Measurements from ENCODE around the gene IMPACT. TPM values are rescaled to one million over a fixed set of nuclear protein-coding genes. Genes with fewer than 3 reads are reported as not detected.

Gene IMPACT
- total RNA-seq, 1 experiment from 2014 or later = 36.2 TPM

DNA sequence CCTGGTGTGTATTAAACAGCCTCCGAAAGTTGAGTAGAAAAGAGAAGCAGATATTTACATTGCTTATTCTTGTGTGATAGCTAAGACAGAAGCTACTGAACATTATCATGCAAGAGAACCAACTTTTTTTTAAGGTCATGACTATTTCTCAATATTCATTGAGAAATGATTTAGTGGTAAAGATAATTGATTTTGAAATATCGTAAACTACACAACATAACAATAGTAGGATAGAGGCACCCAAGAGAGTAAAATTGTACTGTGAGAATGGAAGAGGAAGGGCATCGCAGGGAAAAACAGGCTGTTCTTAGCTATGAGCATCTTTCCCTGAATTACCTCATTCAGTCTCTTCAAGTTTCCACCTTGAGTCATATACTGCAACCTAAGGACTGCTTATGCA, 59.2 kb downstream of the IMPACT start:
- H3K9me3 ChIP-seq (ENCODE audit: control insufficient read depth, insufficient read depth, low read depth, low read length) = no peaks in the 10 kb centered on the region
- TF ChIP-seq, protein P1, sequence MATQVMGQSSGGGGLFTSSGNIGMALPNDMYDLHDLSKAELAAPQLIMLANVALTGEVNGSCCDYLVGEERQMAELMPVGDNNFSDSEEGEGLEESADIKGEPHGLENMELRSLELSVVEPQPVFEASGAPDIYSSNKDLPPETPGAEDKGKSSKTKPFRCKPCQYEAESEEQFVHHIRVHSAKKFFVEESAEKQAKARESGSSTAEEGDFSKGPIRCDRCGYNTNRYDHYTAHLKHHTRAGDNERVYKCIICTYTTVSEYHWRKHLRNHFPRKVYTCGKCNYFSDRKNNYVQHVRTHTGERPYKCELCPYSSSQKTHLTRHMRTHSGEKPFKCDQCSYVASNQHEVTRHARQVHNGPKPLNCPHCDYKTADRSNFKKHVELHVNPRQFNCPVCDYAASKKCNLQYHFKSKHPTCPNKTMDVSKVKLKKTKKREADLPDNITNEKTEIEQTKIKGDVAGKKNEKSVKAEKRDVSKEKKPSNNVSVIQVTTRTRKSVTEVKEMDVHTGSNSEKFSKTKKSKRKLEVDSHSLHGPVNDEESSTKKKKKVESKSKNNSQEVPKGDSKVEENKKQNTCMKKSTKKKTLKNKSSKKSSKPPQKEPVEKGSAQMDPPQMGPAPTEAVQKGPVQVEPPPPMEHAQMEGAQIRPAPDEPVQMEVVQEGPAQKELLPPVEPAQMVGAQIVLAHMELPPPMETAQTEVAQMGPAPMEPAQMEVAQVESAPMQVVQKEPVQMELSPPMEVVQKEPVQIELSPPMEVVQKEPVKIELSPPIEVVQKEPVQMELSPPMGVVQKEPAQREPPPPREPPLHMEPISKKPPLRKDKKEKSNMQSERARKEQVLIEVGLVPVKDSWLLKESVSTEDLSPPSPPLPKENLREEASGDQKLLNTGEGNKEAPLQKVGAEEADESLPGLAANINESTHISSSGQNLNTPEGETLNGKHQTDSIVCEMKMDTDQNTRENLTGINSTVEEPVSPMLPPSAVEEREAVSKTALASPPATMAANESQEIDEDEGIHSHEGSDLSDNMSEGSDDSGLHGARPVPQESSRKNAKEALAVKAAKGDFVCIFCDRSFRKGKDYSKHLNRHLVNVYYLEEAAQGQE (IDR thresholded peaks at IDR 0.05; ENCODE audit: insufficient read depth in 1 of 2, low read depth in 2 of 2, low read length in 1 of 2) = no peak
- TF ChIP-seq SIN3A (IDR thresholded peaks at IDR 0.05; ENCODE audit: borderline replicate concordance, insufficient read depth, low read depth, low read length) = no peak
- no peak for TF ChIP-seq POLR2AphosphoS5 (IDR thresholded peaks at IDR 0.05; ENCODE audit: low read depth, low read length)
- no peak for TF ChIP-seq TCF7L2 (IDR thresholded peaks at IDR 0.05; ENCODE audit: low read depth, low read length)
- TF ChIP-seq, protein P2, sequence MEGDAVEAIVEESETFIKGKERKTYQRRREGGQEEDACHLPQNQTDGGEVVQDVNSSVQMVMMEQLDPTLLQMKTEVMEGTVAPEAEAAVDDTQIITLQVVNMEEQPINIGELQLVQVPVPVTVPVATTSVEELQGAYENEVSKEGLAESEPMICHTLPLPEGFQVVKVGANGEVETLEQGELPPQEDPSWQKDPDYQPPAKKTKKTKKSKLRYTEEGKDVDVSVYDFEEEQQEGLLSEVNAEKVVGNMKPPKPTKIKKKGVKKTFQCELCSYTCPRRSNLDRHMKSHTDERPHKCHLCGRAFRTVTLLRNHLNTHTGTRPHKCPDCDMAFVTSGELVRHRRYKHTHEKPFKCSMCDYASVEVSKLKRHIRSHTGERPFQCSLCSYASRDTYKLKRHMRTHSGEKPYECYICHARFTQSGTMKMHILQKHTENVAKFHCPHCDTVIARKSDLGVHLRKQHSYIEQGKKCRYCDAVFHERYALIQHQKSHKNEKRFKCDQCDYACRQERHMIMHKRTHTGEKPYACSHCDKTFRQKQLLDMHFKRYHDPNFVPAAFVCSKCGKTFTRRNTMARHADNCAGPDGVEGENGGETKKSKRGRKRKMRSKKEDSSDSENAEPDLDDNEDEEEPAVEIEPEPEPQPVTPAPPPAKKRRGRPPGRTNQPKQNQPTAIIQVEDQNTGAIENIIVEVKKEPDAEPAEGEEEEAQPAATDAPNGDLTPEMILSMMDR (IDR thresholded peaks at IDR 0.05) = no peak
- H3K27me3 ChIP-seq (ENCODE audit: control insufficient read depth, insufficient read depth, low read length) = peaks cover 5% of the 10 kb centered on the region; the same call in 1 of the 2 replicates
- no peak for ATAC-seq
- H3K4me3 ChIP-seq (ENCODE audit: low read depth in 2 of 2, low read length in 2 of 2) = no peak overlapping the region
- in situ Hi-C loops (cut with HindIII; ENCODE audit: low pct_unique_long_range_greater_than_20kb, low sequenced_read_pairs) = no loop called here
- ChIA-PET POLR2A (interaction anchor here (0.6 kb wide), 1 partner anchor 347 kb away, joined by 4 read pairs; the partner anchor contains the start of gene CABYR), CTCF (interaction anchor here (0.8 kb wide), 1 partner anchor 76 kb away, joined by 4 read pairs; no protein-coding TSS in a partner anchor)
- H3K27ac ChIP-seq (ENCODE audit: low read length) = no peak overlapping the region
- DNase-seq (ENCODE audit: low read depth, low spot score) = no peak
- no peaks in the 10 kb centered on the region for H3K36me3 ChIP-seq (ENCODE audit: control insufficient read depth, insufficient read depth, low read length)
- BruUV-seq (replicated peaks) = no TSS peak
- no peaks in the 10 kb centered on the region for H3K4me1 ChIP-seq (ENCODE audit: control insufficient read depth, insufficient read depth, low read length)
- intact Hi-C loops (cut with micrococcal nuclease; ENCODE audit: unreplicated experiment) = no loop called here

DNA sequence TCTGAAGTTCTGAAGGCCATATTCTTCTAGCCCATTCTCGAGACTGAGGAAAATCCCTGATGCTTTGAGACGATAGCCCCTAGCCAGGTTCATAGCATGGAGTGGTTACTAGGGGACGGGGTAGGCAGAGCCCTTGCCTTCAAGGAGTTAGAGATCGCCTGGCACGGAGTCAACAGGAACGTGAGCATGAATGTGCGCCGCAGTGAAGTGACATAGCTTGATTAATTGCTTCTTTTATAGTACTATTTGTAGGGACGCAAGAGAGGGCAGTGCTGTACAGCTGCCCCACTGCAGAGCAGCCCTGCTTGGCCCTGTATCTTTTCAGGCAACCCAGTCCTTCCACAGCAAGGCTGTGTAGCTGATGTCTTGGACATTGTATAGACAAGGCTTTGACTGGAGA, 60.2 kb downstream of the IMPACT start:
- no TSS peak for BruUV-seq (replicated peaks)
- no peak overlapping the region for H3K27ac ChIP-seq (ENCODE audit: low read length)
- no peak for DNase-seq (ENCODE audit: low read depth, low spot score)
- peaks cover 5% of the 10 kb centered on the region; the same call in 1 of the 2 replicates for H3K27me3 ChIP-seq (ENCODE audit: control insufficient read depth, insufficient read depth, low read length)
- TF ChIP-seq, protein P1 (IDR thresholded peaks at IDR 0.05; ENCODE audit: insufficient read depth in 1 of 2, low read depth in 2 of 2, low read length in 1 of 2) = no peak
- no peak for TF ChIP-seq SIN3A (IDR thresholded peaks at IDR 0.05; ENCODE audit: borderline replicate concordance, insufficient read depth, low read depth, low read length)
- TF ChIP-seq TCF7L2 (IDR thresholded peaks at IDR 0.05; ENCODE audit: low read depth, low read length) = no peak
- TF ChIP-seq, protein P2 (IDR thresholded peaks at IDR 0.05) = no peak
- no peak for TF ChIP-seq POLR2AphosphoS5 (IDR thresholded peaks at IDR 0.05; ENCODE audit: low read depth, low read length)
- ChIA-PET POLR2A (no interaction called here), CTCF (no interaction called here)
- no peak for ATAC-seq
- no peak overlapping the region for H3K4me3 ChIP-seq (ENCODE audit: low read depth in 2 of 2, low read length in 2 of 2)
- H3K4me1 ChIP-seq (ENCODE audit: control insufficient read depth, insufficient read depth, low read length) = no peaks in the 10 kb centered on the region
- H3K9me3 ChIP-seq (ENCODE audit: control insufficient read depth, insufficient read depth, low read depth, low read length) = no peaks in the 10 kb centered on the region
- intact Hi-C loops (cut with micrococcal nuclease; ENCODE audit: unreplicated experiment) = no loop called here
- H3K36me3 ChIP-seq (ENCODE audit: control insufficient read depth, insufficient read depth, low read length) = no peaks in the 10 kb centered on the region
- in situ Hi-C loops (cut with HindIII; ENCODE audit: low pct_unique_long_range_greater_than_20kb, low sequenced_read_pairs) = no loop called here

All from Panc1 (cell line).